ENCODE data around the gene CBLB.

CBLB gene

DNA sequence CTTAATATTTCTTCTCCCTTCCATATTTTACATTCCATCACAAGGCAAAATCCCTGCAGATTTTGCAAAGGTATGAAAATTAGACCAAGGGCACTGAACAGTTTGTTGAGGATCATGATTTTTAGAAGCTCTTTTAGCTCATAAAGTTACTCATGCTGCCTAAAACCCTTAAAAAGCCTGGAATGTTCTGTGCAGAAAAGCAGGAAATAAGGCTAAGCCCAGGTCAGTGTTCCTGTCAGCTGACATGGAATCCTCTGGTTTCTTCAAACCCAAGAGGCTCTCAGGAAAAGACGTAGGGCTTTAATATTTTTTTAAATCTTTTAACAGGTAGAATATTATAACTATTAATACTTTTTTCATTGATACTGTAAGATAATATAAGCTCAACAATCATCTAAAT, 8.2 kb downstream of the CBLB start:
- peaks cover 6 to 37% of the 10 kb centered on the region in 2 donors for H3K4me1 ChIP-seq (ENCODE audit: control insufficient read depth in 1 of 2, insufficient read depth in 2 of 2, low read length in 2 of 2)
- H3K36me3 ChIP-seq (ENCODE audit: control insufficient read depth in 1 of 2, insufficient read depth in 2 of 2, low read length in 2 of 2): peaks cover 15 to 26% of the 10 kb centered on the region in 2 donors
- H3K4me3 ChIP-seq (ENCODE audit: low read depth in 1 of 2, low read length in 2 of 2): no peak overlapping the region
- H3K9me3 ChIP-seq (ENCODE audit: control insufficient read depth in 1 of 2, low read length in 2 of 2): no peaks in the 10 kb centered on the region
- H3K27me3 ChIP-seq (ENCODE audit: low read depth, low read length): no peaks in the 10 kb centered on the region
- no peak overlapping the region for H3K27ac ChIP-seq (ENCODE audit: low read length)

DNA sequence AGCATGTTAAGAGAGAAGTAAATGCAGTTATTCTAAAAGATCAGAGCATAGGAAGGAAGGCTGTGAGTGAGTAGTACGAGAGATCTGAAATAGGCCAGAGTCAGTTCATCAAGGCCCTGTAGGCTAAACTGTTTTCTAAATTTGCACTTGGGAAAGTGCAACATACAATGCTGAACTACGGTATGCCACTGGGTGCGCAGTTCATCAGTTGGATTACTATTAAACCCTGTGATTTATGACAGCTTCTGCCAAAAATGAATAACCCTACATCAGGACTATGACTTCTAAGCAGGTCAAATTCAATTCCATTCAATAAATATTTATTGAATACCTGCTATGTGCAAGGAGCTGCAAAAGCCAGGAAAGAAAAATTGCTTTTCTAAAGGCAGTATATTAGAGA, 10.8 kb downstream of the CBLB start:
- H3K27me3 ChIP-seq (ENCODE audit: low read depth, low read length): no peaks in the 10 kb centered on the region
- H3K36me3 ChIP-seq (ENCODE audit: control insufficient read depth in 1 of 2, insufficient read depth in 2 of 2, low read length in 2 of 2): peaks cover 13 to 16% of the 10 kb centered on the region in 2 donors
- peaks cover 0 to 22% of the 10 kb centered on the region in 2 donors for H3K4me1 ChIP-seq (ENCODE audit: control insufficient read depth in 1 of 2, insufficient read depth in 2 of 2, low read length in 2 of 2)
- no peak overlapping the region for H3K4me3 ChIP-seq (ENCODE audit: low read depth in 1 of 2, low read length in 2 of 2)
- no peaks in the 10 kb centered on the region for H3K9me3 ChIP-seq (ENCODE audit: control insufficient read depth in 1 of 2, low read length in 2 of 2)
- no peak overlapping the region for H3K27ac ChIP-seq (ENCODE audit: low read length)

DNA sequence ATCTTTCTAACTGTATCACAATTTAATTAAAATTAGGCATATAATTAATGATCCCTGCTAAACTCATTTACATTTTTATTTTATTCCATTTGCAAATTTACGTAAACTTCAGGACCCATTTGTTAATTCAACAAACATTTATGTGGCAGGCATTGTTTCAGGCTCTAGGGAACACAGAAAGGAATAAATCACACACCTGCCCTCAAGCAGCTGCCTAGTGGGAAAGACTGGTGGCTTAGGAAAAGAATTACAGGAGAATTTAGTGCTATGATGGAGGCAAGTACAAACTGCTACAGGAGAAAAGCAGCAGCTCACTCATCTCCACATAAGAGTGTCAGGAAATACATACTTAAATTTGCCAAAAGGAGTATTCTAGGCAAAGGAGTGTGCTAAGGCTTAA, 11.2 kb downstream of the CBLB start:
- Histone ChIP-seq H3K4me3 (ENCODE audit: low read depth in 1 of 2, low read length in 2 of 2) (no peak overlapping the region), H3K36me3 (ENCODE audit: control insufficient read depth in 1 of 2, insufficient read depth in 2 of 2, low read length in 2 of 2) (peaks cover 15 to 16% of the 10 kb centered on the region in 2 donors), H3K27me3 (ENCODE audit: low read depth, low read length) (no peaks in the 10 kb centered on the region), H3K27ac (ENCODE audit: low read length) (no peak overlapping the region), H3K9me3 (ENCODE audit: control insufficient read depth in 1 of 2, low read length in 2 of 2) (no peaks in the 10 kb centered on the region), H3K4me1 (ENCODE audit: control insufficient read depth in 1 of 2, insufficient read depth in 2 of 2, low read length in 2 of 2) (peaks cover 0 to 22% of the 10 kb centered on the region in 2 donors)

DNA sequence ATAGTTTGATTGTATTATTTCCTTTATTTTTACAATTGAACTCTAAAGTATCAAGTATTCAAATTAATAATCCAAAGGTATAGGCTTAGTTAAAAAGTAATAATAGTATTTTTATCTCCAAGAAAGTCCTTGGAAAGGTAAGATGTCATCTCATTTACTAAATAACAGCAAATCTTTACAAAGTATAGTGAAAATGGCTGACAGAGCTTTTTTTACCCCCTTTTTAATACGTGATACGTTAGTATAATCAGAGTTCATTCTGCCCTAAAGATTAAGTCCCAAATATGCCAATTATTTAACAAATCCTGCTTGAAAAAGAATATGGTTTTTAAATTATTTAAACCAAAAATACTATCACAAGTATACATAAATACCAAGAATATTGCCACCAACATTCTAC, 12.2 kb downstream of the CBLB start:
- H3K36me3 ChIP-seq (ENCODE audit: control insufficient read depth in 1 of 2, insufficient read depth in 2 of 2, low read length in 2 of 2): peaks cover 15 to 18% of the 10 kb centered on the region in 2 donors
- H3K27me3 ChIP-seq (ENCODE audit: low read depth, low read length): no peaks in the 10 kb centered on the region
- H3K9me3 ChIP-seq (ENCODE audit: control insufficient read depth in 1 of 2, low read length in 2 of 2): no peaks in the 10 kb centered on the region
- no peak overlapping the region for H3K27ac ChIP-seq (ENCODE audit: low read length)
- H3K4me3 ChIP-seq (ENCODE audit: low read depth in 1 of 2, low read length in 2 of 2): no peak overlapping the region
- peaks cover 0 to 22% of the 10 kb centered on the region in 2 donors for H3K4me1 ChIP-seq (ENCODE audit: control insufficient read depth in 1 of 2, insufficient read depth in 2 of 2, low read length in 2 of 2)

DNA sequence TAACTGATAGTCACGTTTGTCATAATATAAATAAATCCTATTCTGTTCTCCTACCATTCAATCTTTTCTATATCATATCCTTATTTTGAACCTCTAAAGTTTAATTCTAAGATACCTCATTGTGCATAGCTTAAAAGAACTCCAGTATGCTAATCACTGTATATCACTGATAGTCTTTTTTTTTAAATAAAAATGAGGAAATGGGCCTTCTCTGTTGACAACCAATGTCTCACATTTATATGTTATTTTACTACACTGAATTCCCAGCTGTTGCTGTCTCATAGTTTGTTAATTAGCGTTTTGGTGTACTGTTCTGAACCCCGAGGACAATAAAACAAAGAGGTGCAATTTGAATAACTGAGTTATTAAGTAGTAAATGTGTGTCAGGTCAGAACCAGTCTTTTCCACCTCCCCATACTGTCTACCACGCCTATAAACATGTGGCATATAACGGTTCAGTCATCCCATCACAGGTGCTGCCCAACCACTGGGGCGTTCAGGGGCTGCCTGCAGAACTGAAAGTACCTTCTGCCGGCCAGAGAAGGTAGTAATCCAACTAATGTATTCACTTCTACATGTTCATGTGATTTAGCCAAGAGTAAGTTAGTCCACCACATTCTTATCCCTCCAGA, 14.9 kb downstream of the CBLB start:
- Histone ChIP-seq H3K36me3 (ENCODE audit: control insufficient read depth in 1 of 2, insufficient read depth in 2 of 2, low read length in 2 of 2) (peaks cover 11 to 24% of the 10 kb centered on the region in 2 donors), H3K4me3 (ENCODE audit: low read depth in 1 of 2, low read length in 2 of 2) (no peak overlapping the region)

DNA sequence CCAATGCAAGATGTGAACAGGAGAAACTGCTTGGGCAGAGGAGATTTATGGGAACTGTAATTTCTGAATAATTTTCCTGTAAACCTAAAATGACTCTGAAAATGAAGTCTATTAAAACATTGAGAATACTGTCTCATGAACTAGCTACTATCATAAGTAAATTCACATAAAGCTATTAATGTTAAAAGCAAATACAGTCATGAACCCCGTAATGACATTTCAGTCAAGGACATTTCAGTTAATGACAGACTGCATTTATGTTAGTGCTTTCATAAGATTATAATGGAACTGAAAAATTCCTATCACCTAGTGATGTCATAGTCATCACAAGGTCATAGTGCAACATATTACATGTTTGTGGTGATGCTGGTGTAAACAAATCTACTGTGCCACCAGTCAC, 17.2 kb downstream of the CBLB start:
- H3K4me3 ChIP-seq (ENCODE audit: low read depth in 1 of 2, low read length in 2 of 2): no peak overlapping the region
- peaks cover 10 to 13% of the 10 kb centered on the region in 2 donors for H3K36me3 ChIP-seq (ENCODE audit: control insufficient read depth in 1 of 2, insufficient read depth in 2 of 2, low read length in 2 of 2)
- peaks cover 5 to 15% of the 10 kb centered on the region in 2 donors for H3K4me1 ChIP-seq (ENCODE audit: control insufficient read depth in 1 of 2, insufficient read depth in 2 of 2, low read length in 2 of 2)
- no peaks in the 10 kb centered on the region for H3K27me3 ChIP-seq (ENCODE audit: low read depth, low read length)
- H3K27ac ChIP-seq (ENCODE audit: low read length): no peak overlapping the region
- no peaks in the 10 kb centered on the region for H3K9me3 ChIP-seq (ENCODE audit: control insufficient read depth in 1 of 2, low read length in 2 of 2)

More for the DNA sequence above, 14.9 kb downstream of the CBLB start:
- H3K27me3 ChIP-seq (ENCODE audit: low read depth, low read length): no peaks in the 10 kb centered on the region
- no peak overlapping the region for H3K27ac ChIP-seq (ENCODE audit: low read length)
- H3K4me1 ChIP-seq (ENCODE audit: control insufficient read depth in 1 of 2, insufficient read depth in 2 of 2, low read length in 2 of 2): peaks cover 0 to 15% of the 10 kb centered on the region in 2 donors
- H3K9me3 ChIP-seq (ENCODE audit: control insufficient read depth in 1 of 2, low read length in 2 of 2): no peaks in the 10 kb centered on the region

DNA sequence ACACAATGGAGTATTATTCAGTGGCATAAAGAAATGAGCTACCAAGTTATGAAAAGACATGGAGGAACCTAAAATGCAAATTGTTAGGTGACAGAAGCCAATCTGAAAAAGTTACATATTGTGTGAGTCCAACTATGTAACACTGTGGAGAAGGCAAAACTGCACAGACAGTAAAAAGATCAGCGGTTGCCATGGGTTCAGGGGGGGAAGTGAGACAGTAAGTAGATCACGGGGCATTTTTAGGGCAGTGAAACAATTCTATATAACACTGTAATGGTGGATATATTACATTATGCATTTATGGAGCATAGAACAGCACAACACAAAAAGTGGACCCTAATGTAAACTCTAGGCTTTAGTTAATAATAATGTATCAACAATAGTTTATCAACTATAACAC, 17.6 kb downstream of the CBLB start:
- H3K9me3 ChIP-seq (ENCODE audit: control insufficient read depth in 1 of 2, low read length in 2 of 2): no peaks in the 10 kb centered on the region
- H3K27me3 ChIP-seq (ENCODE audit: low read depth, low read length): no peaks in the 10 kb centered on the region
- H3K27ac ChIP-seq (ENCODE audit: low read length): no peak overlapping the region
- peaks cover 5 to 17% of the 10 kb centered on the region in 2 donors for H3K4me1 ChIP-seq (ENCODE audit: control insufficient read depth in 1 of 2, insufficient read depth in 2 of 2, low read length in 2 of 2)
- H3K36me3 ChIP-seq (ENCODE audit: control insufficient read depth in 1 of 2, insufficient read depth in 2 of 2, low read length in 2 of 2): peaks cover 10 to 13% of the 10 kb centered on the region in 2 donors
- no peak overlapping the region for H3K4me3 ChIP-seq (ENCODE audit: low read depth in 1 of 2, low read length in 2 of 2)

DNA sequence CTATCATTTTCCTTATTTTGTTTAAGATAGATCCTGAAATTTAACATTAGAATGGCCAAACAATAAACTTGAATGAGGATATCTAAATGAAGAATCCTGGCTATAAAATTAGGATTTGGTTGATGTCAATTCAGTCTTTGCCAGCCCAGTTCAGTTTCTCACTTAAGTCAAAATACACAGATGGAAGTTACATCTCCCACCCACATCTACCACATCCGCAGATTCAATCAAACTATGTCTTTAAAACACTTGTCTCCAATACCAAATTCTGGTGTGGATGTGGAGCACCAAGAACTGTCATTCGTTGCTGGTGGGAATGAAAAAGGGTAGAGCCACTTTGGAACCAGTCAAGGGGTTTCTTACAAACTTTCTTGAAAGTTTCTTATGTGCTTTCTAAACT, 18.2 kb downstream of the CBLB start:
- Histone ChIP-seq H3K27me3 (ENCODE audit: low read depth, low read length) (no peaks in the 10 kb centered on the region), H3K9me3 (ENCODE audit: control insufficient read depth in 1 of 2, low read length in 2 of 2) (no peaks in the 10 kb centered on the region), H3K4me1 (ENCODE audit: control insufficient read depth in 1 of 2, insufficient read depth in 2 of 2, low read length in 2 of 2) (peaks cover 5 to 19% of the 10 kb centered on the region in 2 donors), H3K27ac (ENCODE audit: low read length) (no peak overlapping the region), H3K4me3 (ENCODE audit: low read depth in 1 of 2, low read length in 2 of 2) (no peak overlapping the region), H3K36me3 (ENCODE audit: control insufficient read depth in 1 of 2, insufficient read depth in 2 of 2, low read length in 2 of 2) (peaks cover 10 to 13% of the 10 kb centered on the region in 2 donors)

DNA sequence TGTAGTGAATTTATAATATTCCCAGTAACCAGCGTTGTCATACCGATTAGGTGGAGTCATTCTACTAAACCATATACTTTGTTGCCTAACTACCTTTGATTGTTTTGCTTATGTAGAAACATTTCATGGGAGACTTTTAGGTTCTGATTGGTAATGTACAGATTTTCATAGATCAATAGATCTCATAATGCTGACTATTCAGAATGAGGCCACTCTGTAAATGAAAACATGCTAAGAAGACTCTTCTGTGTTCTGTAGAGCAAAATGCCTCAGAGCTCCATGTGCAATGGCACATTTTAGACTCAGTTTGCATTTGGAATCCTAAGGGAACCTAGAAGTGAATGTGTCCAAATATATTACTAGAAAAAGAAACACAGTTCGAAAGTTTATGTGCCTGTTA, 20.0 kb downstream of the CBLB start:
- no peaks in the 10 kb centered on the region for H3K9me3 ChIP-seq (ENCODE audit: control insufficient read depth in 1 of 2, low read length in 2 of 2)
- H3K36me3 ChIP-seq (ENCODE audit: control insufficient read depth in 1 of 2, insufficient read depth in 2 of 2, low read length in 2 of 2): peaks cover 7 to 13% of the 10 kb centered on the region in 2 donors
- no peak overlapping the region for H3K27ac ChIP-seq (ENCODE audit: low read length)
- no peaks in the 10 kb centered on the region for H3K27me3 ChIP-seq (ENCODE audit: low read depth, low read length)
- H3K4me3 ChIP-seq (ENCODE audit: low read depth in 1 of 2, low read length in 2 of 2): no peak overlapping the region
- H3K4me1 ChIP-seq (ENCODE audit: control insufficient read depth in 1 of 2, insufficient read depth in 2 of 2, low read length in 2 of 2): peaks cover 5 to 36% of the 10 kb centered on the region in 2 donors

DNA sequence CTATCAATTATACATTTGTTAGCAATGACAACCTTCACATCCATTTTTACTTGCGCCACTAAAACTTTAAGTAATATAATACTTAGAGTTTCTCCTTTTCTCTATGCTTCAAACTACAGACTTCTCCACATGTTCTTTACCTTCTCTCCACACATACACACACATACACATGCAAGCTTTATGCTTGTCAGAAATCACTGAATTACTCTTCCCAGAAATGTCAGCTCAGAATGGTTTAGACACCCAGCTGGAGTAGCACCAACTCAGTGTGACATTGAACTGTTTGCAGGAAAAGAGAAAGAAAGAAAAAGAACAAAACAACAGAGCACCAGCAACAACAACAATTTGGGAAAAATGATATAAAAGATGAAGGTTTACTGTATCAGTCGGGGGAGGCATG, 20.9 kb downstream of the CBLB start:
- H3K27ac ChIP-seq (ENCODE audit: low read length): no peak overlapping the region
- H3K4me1 ChIP-seq (ENCODE audit: control insufficient read depth in 1 of 2, insufficient read depth in 2 of 2, low read length in 2 of 2): peaks cover 5 to 38% of the 10 kb centered on the region in 2 donors
- H3K27me3 ChIP-seq (ENCODE audit: low read depth, low read length): no peaks in the 10 kb centered on the region
- no peak overlapping the region for H3K4me3 ChIP-seq (ENCODE audit: low read depth in 1 of 2, low read length in 2 of 2)
- H3K36me3 ChIP-seq (ENCODE audit: control insufficient read depth in 1 of 2, insufficient read depth in 2 of 2, low read length in 2 of 2): peaks cover under 1 to 13% of the 10 kb centered on the region in 2 donors
- H3K9me3 ChIP-seq (ENCODE audit: control insufficient read depth in 1 of 2, low read length in 2 of 2): no peaks in the 10 kb centered on the region

DNA sequence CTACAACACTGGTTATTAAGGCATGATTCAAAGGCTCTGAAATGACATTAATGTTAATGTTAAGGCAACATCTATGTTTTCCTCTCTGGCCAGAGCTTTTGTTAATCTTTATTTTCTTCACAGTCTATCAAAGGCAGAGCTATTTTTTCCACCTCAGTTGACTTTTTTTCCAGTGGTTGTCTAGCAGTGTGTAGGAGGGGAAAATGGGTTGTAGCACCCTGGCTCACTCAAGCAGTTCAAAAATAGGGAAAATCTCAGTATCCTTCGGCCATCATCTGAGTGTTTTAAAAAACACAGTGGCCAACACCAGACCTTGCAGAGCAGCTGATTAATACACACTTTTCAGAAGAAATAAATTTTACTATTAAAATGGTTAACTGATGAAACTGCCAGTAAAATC, 21.4 kb downstream of the CBLB start:
- Histone ChIP-seq H3K4me1 (ENCODE audit: control insufficient read depth in 1 of 2, insufficient read depth in 2 of 2, low read length in 2 of 2) (peaks cover 5 to 38% of the 10 kb centered on the region in 2 donors), H3K27me3 (ENCODE audit: low read depth, low read length) (no peaks in the 10 kb centered on the region), H3K36me3 (ENCODE audit: control insufficient read depth in 1 of 2, insufficient read depth in 2 of 2, low read length in 2 of 2) (peaks cover 0 to 14% of the 10 kb centered on the region in 2 donors), H3K4me3 (ENCODE audit: low read depth in 1 of 2, low read length in 2 of 2) (no peak overlapping the region), H3K9me3 (ENCODE audit: control insufficient read depth in 1 of 2, low read length in 2 of 2) (no peaks in the 10 kb centered on the region), H3K27ac (ENCODE audit: low read length) (no peak overlapping the region)

DNA sequence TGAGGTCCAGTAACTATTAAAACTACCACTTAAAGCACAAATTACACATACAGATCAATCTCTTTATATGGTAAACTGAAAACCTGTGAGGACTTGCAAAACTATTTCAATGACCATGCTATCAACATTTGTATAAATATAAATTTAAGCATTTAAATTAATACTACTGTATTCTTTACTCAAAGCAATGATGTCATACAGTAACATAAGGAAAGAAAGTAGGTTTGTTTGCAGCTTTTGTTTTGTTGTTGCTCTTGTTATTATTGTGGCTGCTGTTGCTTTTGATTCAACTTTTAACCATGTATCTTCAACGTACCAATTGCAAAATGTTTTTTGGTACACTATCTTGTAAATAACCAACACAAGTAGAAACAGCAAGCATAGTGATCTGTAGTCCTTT, 22.0 kb downstream of the CBLB start:
- no peak overlapping the region for H3K27ac ChIP-seq (ENCODE audit: low read length)
- peaks cover 5 to 38% of the 10 kb centered on the region in 2 donors for H3K4me1 ChIP-seq (ENCODE audit: control insufficient read depth in 1 of 2, insufficient read depth in 2 of 2, low read length in 2 of 2)
- peaks cover 0 to 19% of the 10 kb centered on the region in 2 donors for H3K36me3 ChIP-seq (ENCODE audit: control insufficient read depth in 1 of 2, insufficient read depth in 2 of 2, low read length in 2 of 2)
- no peaks in the 10 kb centered on the region for H3K27me3 ChIP-seq (ENCODE audit: low read depth, low read length)
- no peaks in the 10 kb centered on the region for H3K9me3 ChIP-seq (ENCODE audit: control insufficient read depth in 1 of 2, low read length in 2 of 2)
- H3K4me3 ChIP-seq (ENCODE audit: low read depth in 1 of 2, low read length in 2 of 2): no peak overlapping the region

Measured in muscle layer of duodenum (tissue), 2 donors.